Fibroblast of peridontal ligament (primary cell): ENCODE results near the gene FSCN2.
A peak's percentile ranks its signal among the peaks of the same experiment; 100 is the strongest.

Experiments used
- DNase-seq: peaks from one replicate; pipeline ENCODE4 v3.0.0-alpha.2; 2010; ENCODE audit errors: extremely low read depth

The FSCN2 gene

DNA sequence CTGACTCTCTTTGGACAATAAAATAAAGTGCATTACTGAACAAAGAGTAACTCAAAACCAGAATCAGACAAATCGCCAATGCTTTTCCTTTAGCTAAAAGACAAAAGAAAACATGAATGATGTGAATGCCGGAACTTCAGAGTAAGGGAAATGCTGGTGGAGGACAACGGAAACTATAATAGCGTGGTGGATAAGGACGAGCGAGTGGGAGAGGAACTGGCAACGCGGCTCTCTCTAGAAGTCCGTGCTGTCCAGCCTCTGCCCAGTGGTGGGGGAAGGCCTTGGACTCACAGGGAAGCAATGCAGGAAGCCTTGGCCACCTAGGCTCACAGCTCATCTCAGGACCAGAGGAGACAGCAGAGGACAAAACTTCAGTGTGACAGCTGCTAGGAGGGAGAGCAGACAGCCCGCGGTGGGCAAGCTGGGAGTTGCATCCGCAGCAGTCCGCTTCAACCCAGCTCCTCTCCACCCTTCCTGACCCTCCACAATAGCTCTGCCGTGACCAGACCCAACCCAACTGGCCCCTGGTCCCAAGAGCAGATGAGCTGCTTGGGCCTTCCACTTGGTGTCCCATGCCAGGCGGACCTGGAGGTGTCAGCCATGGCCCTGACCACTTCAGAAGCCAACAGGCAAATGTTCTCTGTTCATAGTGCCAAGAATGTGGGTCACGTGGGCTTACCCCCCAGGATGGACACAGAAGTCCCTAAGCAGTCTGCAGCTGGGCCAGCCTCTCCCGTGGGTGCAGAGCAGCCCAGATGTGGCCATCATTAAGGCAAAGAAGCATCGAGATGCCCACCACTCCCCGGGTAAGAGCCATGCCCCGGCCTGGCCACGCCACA, 29.3 kb downstream of the FSCN2 start:
- DNase-seq = no peak

DNA sequence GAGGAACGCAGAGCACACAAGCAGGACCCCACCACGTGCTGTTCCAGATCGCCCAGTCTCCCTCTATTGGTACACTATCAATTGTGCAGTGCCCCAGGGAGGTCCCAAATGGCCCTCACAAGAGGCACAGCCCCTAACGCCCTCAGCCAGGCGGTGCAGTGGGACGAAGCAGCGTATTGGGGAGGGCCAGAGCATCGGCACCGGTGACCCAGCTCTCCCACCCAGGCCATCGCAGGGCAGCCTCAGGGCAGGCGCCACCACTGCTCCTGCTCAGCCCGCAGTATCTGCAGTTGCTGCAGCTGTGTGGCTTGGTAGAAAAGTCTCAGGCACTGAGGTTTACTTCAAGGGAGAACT, 29.9 kb downstream of the FSCN2 start:
- no peak for DNase-seq

DNA sequence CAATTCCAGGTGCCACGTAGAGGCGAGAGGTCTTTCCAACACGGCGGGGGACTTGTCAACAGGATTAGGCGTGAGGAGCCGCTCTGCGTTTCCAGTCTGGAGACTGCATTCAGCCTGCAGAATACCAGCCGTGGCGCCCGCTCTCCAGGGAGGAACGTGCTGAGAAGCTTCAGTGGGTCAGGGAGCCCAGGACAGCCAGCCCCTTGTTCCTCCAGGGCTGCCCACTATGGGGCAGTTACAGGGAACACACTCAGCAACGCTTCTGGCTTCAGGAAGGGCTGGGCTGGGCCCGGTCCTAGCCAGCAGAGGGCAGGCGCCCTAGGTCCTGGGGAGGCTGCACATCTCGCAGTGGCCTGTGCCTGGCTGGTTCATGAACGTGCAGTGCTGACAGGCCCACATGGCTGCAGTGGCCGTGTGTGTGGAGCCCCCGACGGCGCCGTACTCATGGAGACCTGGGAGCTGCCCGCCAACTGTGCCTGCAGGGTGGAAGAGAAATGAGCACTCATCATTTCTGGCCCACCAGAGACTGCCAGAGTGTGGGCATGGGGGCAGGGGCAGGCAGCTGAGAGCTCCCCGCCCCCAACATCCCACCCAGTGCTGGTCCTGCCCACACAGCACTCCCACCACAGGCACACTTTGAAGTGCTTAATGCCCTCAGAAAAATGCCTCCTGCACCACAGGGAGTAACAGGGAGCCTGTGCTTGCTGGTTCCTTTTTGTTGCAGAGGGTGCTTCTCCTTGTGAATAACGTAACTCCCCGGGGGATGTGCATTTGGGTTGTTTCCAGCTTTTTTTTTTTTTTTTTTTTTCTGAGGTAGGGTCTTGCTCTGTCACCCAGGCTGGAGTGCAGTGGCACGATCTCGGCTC, 31.0 kb downstream of the FSCN2 start:
- no peak for DNase-seq

DNA sequence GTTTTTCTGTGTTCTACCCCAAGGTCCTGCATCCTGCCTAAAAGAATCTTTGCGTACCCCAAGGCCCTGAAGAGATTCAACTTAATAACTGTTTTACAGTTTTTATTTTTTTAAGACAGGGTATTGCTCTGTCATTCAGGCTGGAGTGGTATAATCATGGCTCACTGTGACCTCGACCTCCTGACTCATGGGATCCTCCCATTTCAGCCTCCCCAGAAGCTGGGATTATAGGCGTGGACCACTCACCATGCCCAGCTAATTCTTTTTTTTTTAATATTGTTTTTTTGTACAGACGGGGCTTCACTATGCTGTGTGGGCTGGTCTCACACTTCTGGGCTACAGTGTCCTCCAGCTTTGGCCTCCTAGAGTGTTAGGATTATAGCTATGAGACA, 33.3 kb downstream of the FSCN2 start:
- DNase-seq = peak; percentile 26

DNA sequence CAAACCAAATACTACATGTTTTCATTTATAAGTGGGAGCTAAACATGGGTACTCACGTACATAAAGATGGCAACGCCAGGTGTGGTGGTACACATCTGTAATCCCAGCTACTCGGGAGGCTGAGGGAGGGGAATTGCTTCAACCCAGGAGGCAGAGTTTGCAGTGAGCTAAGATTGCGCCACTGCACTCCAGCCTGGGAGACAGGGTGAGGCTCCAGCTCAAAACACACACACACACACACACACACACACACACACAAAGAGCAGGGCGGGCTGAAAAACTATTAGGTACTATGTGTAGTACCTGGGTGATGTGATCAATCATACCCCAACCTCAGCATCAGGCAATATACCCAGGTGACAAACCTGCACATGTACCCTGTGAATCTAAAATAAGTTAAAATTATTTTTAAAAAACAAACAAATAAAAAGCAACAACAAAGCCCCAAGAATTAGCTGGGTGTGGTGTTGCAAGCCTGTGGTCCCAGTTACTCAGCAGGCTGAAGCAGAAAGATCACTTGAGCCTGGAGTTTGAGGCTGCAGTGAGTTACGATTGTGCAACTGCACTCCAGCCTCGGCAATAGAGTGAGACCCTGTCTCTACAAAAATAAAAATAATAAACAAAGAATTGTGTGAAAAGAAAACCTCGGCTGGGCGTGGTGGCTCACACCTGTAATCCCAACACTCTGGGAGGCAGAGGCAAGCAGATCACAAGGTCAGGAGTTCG, 35.8 kb downstream of the FSCN2 start:
- DNase-seq = peak; percentile 75

DNA sequence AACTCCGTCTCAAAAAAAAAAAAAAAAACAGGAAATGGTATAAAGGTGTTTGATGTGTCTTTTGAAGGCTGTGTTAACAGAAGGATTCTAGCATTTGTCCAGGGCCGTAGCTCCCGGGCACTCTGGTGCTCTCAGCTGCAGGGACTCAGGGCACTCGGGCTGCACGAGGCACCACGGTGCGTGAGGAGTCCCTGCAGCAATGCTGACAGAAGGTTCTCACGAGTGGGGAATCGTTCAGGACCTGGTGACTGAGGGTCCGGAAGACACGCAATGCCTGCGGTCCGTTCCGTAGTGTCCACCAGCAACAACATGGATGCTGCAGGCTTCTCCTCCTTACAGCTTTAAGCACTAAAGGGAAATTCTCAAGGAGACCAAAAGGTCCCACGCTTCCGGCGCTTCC, 36.6 kb downstream of the FSCN2 start:
- DNase-seq = no peak

DNA sequence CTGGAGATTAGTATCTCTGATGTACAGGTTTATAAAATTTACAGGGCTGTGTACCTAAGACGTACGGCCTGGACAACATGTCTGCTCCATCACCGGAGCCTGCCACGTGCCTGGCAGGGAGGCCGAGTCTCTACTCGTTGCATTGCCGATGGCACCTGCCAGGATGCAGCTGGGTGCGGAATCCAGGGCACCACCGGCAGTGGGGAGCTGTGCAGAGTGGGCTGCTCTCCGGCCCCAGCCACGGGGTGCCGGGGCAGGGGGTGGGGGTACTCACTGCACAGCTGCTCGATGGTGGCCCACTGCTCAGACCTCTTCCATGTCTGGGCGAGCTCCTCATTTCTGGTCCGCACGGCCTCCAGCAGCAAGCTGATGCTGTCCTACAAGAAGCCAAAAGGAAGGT, 37.1 kb downstream of the FSCN2 start:
- no peak for DNase-seq

DNA sequence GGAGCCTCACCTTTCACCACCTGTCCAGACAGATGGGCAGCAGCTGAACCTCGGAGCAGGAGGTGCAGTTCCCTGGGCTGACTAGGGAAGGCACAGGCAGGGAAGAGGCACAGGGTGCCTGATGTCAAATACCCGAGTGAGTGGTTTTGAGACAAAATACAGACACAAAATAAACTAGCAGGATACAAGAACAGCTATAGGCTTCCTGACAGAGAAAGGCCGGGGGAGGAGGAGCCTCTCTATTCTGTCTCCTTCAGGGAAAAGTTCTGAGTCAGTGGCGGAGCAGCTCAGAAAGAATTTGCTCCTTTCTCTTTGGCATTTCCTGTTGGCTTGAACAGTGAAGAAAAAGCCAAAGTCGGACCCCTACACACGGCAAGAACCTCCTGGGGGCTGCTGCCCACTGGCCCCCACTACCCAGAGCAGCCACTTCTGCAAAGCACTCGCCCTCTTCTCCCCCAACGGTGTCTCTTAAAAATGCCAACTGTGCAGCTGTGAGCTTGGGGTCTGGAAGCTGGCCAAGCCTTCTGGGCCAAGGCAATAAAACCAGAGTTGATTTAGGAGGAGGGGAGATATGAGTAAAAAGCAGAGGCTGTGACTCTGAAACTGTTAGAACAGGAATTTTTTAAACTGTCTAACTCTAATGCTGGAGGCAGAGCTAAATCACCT, 38.4 kb downstream of the FSCN2 start:
- peak; percentile 95 for DNase-seq

DNA sequence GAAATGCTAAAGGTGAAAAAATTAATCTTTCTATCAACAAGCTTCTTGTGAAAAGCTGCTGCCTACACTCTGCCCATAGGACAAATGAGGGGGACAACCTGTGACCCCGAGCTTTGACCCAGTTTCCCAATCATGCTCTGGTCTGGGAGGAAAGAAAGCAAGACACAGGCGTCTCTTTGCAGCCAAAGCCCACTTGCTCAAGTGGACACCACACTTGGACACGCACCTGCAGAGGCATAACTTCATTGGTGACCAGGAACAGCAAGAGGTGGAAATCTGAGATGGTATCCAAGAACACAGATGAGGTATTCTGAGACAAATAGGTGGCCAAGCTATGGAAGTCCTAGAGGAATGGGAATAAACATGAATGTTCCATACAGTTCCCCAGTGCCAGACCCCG, 39.0 kb downstream of the FSCN2 start:
- DNase-seq = no peak

DNA sequence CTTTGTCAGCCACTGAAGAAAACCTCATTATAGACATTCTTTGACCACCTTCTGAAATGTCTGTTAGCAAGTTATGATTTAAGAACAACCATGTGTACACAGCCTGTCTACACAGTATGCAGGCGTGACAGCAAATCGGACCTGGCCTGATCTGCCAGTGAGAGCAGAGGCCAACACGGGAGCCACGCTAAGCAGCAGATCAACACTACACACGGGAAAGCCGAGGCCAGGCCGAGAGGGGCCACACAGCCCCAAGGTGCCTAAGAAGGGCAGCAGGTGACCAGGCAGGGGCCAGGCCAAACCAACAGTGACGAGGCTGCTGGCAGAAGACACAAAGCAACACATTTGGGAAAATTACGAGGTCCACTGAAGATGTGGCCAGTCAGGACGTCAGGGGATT, 40.2 kb downstream of the FSCN2 start:
- no peak for DNase-seq

DNA sequence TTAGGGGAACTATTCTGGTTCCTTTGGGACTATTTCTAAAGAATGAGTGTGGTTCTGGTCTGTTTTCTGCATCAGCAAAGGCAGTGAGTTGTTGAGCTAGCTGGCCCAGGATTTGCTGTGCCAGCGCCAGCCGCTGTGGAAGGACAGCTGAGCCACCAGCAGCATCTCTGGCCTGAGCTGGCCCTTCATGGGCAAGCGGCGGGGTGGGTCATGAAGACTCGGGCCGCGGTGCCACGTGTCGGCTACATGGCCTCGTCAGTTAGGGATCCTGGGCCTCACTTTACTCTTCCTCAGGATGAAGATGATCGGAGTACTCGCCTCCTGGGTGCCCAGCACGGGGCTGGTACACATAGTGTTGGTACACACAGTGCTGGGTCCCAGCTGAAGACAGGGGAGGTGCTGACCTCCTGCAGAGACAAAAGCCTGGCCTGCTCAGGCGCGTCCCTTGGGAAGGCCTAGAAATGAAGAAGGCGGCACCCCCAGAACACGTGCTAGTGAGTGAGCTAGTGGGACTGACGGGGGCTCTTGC, 41.9 kb downstream of the FSCN2 start:
- no peak for DNase-seq

DNA sequence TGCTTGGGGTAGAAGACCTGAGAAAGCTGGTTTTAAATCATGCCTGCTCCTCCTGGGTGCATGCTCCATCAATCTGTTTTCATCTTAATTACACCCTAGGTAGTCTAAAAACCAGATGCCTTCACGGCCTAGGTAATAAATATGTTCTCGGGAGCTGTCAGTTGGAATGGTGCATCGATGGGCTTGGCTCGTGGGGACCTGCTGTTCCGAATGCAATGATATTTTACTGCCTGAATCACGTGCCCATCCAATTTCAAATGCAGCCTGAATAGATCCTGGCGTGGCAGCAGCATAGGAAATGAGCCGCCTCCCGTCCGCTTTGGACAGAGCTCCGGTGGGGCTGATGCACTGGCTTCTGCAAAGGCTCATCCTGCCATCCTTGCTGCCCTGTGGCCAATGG, 42.8 kb downstream of the FSCN2 start:
- DNase-seq = no peak

DNA sequence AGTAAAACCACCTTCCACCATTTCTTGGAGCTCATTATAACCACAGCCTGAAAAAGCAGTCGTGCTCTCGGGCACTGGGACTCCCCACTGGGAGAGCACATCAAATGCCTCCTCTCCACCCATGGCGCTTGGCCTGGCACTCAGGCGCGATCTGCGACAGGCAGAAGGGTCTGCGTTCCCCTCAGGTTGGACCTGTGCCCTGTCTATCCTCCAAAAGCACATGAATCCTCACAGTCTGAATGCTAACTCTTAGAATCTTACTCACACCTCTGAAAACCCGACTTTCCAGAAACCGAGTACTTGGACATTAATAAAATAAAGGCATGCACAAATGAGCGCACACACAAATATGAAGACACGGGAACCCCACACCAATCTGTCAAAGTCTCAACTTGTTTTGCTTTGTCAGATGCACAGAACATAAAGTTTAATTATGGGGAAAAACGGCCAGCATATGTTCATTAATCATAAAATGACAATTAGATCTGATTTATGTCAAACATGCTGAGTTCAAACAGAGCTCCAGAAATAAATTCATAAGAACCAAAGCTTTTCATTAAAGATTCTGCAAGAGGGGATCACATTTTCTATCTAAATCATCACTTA, 44.5 kb downstream of the FSCN2 start:
- no peak for DNase-seq

DNA sequence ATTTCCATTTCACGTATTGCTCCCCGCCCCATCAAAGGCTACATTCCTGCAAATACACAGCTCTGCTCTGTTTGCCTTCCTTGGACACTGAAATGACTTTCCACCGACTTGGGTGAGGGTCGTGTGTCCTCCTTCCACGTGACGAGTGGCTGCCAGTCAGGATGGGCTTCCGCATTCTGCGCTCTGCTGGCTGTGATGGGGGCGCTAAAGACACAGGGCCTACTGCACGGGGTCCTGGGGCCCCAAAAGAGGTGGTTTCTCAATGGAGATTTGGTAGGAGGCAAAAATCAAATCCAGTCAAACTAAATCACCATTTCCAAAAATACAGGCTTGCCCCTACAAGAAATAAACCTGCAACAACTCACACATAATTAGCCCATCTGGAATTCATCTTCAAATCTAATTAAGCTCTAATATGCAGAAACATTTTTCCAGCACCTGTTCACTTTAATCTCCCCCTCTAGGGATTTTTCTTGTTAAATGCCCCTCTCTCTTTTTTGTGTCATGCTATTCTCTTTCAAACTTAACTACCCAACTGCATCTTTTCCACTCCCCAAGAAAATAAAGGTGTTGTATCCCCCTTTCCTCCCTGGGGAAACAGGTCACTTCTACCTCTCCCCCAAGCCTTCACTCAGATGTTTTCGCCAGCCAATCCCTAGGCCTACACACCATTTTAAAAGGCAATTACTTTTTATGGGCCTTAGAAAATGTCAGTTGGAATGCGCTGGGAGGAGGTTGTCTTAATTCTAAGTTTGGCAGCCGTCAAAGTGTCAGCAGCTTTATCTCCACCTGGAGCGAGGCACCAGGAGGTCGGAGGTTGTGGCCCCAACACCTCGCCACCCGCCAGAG, 45.8 kb downstream of the FSCN2 start:
- DNase-seq = no peak

DNA sequence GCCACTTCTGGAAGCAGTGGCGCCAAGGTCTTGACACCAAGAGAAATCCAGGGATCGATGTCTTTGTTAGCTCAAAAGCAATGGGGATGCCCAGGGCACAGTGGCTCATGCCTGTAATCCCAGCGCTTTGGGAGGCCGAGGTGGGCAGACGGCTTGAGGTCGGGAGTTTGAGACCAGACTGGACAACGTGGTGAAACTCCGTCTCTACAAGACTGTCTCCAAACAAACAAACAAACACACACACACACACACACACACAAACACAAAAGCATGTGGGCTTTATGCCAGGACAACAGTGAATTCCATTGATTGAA, 46.4 kb downstream of the FSCN2 start:
- DNase-seq = no peak

DNA sequence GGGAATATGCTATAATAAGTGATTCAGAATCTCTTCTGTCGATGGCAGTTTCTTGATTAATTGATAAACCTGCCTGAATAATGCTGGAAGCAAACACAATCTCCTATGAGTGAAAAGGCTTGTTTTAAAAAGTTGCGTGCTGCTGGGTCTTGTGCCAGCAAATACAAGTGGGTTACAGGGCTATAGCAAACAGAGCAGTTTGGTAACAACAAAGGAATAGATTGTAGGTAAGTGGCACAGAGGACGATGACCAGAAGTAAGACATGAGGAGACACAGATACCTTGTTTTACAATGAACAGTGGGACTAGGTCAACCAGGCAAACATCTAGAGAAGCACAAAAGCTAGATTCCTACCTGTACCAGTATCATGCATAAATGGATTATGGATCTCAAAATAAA, 47.7 kb downstream of the FSCN2 start:
- no peak for DNase-seq

DNA sequence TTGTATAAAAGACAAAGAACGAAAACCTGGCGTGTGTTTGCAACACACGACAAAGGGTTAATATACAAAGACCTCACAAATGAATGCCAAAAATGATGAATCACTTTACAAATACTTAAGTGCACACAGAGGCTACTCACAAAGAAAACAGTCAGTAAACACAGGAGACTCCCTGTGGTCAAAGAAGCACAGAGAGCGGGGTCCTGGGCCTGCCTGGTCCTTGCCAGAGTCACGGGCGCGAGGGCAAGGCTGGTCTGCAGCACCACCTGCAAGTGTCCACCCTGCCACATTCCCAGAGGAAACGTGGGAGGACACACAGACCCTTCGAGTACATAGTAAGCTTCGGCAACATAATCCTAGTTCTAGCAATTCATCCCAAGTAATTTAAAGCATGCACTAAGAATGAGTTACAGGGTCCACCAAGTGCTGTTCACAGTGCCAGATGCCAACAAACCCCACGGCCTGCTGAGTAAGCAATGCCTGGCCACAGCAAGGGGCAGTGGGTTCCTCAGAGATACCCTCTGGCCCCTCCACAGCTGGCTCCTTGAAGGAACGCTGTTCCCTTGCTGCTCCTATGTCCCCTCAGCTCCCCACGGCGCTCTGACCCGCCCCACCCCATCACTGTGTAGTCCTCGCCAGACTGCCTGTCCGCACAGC, 48.6 kb downstream of the FSCN2 start:
- peak; percentile 85 for DNase-seq

DNA sequence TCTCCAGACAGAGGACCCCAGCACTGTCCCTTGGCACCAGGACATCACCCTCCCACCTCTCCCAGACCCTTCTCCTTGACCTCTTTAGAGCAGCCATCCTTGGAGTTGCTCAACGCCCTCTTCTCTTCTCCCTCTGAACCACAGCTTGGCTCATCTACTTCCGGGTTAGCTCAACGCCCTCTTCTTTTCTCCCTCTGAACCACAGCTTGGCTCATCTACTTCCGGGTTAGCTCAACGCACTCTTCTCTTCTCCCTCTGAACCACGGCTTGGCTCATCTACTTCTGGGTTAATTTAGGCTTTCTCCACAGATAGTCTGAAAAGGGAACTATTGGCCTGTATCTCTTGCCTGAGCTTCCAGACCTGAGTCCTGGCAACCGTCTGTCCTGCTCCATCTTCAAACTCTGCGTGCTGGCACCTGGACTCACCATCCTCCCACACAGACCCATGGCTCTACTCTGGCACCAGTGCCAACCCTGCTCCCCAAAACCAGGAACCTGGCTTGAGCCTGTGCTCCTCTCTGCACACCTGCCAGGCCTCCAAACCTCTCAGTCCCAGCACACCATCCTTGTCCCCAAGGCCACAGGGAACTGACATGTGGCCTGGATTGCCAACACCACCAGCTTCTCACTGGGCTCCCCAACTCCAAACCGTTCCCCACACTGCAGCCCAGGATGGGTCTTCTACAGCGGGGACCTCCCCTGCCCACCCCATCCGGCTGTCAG, 49.3 kb downstream of the FSCN2 start:
- DNase-seq = peak; percentile 14

DNA sequence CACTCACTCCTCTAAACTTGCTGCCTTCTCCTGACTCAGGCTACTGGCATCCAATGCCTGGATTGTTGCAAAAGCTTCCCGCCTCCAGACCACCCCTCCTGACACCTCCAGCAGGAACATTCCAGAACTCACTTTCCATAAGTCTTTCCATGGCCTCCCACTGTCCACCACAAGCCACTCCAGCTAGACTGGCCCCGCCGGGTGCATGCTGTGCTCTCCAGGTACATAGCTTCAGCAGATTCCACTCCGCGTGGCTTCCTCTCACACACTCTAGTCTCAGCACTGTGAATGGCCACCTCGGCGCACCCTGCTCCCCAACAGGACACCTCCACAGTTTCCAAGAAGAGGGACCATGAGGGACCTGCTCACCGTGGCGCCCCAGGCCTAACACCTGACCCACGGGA, 49.9 kb downstream of the FSCN2 start:
- DNase-seq = no peak
